ENCODE measurements around the gene GRIA1. TPM values are rescaled to one million over a fixed set of nuclear protein-coding genes. Genes with fewer than 3 reads are reported as not detected.
"Not testable (repeated sequence)": the region's sequence is repeated elsewhere in the genome, so short reads cannot be mapped to it uniquely, and the experiment has no call there.

GRIA1 gene
- total and polyA plus RNA-seq, 9 donors = 0.11 to 1.4 (median 0.34) TPM; not detected in 2

DNA sequence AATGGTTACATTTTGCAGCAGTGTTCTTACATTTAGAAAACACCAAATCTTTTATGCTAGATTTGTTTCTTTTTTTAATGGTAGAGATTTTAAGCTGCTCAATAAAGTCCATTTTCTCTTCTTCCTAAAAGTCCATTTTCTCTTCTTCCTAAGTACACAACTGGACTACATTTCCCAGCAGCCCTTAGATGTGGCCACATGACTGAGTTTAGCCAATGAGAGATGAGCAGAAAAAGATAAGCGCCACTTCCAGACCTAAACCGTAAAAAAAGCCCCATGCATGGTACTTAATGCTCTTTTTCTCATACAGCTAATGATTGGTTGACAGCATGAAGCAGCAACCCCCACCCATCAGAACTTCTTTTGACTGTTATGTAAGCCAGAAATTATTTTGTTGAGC, 341.5 kb downstream of the GRIA1 start:
- Histone ChIP-seq H3K27ac (no peak overlapping the region), H3K4me1 (ENCODE audit: insufficient read depth) (no peaks in the 10 kb centered on the region), H3K36me3 (no peaks in the 10 kb centered on the region), H3K9me3 (no peaks in the 10 kb centered on the region), H3K27me3 (no peaks in the 10 kb centered on the region), H3K4me3 (no peak overlapping the region)
- DNase-seq = no peak
- TF ChIP-seq POLR2A (IDR thresholded peaks at IDR 0.05) (no peak), EP300 (IDR thresholded peaks at IDR 0.05) (no peak), CTCF (IDR thresholded peaks at IDR 0.05) (no peak)
- intact Hi-C loops (cut with DNase I) = no loop called here
- 44 to 54% (median 48%) methylated on average over 2 of the region's 2 CpGs for WGBS, 3 donors

DNA sequence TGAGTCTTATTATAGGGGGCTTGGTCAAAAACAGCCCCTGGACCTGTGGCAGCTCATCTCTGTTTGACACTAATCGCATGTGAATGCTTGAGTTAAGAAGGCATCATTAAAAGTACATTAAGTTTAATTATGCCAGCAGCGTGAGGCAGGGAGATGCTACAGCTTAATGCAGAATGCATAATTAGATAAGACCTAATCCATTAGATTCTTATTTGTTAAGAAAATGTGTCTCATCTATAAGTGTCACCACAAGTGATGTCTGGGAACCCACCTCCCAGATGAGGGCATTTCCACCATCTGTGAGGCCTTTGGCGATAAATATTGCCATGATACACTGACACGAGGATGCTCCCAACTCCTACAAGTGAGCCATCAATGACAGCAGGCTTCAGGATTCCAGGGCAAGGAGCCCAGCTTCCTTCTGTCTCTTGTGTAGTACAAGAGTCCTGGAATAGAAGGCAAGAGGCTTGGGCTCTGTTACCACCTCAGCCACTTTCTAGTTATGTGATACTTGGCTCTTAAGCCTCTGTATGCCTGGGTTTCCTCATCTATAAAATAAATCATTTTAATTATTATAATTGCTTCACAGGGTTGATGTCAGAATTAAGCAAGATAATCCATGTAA, 345.5 kb downstream of the GRIA1 start:
- TF ChIP-seq POLR2A (IDR thresholded peaks at IDR 0.05) (no peak), EP300 (IDR thresholded peaks at IDR 0.05) (no peak), CTCF (IDR thresholded peaks at IDR 0.05) (no peak)
- H3K9me3 ChIP-seq = no peaks in the 10 kb centered on the region
- 75 to 79% (median 77%) methylated on average over 4 of the region's 4 CpGs for WGBS, 3 donors
- no peaks in the 10 kb centered on the region for H3K36me3 ChIP-seq
- H3K27me3 ChIP-seq = no peaks in the 10 kb centered on the region
- no peak overlapping the region for H3K27ac ChIP-seq
- intact Hi-C loops (cut with DNase I) = no loop called here
- DNase-seq = no peak
- H3K4me3 ChIP-seq = no peak overlapping the region
- H3K4me1 ChIP-seq (ENCODE audit: insufficient read depth) = no peaks in the 10 kb centered on the region

DNA sequence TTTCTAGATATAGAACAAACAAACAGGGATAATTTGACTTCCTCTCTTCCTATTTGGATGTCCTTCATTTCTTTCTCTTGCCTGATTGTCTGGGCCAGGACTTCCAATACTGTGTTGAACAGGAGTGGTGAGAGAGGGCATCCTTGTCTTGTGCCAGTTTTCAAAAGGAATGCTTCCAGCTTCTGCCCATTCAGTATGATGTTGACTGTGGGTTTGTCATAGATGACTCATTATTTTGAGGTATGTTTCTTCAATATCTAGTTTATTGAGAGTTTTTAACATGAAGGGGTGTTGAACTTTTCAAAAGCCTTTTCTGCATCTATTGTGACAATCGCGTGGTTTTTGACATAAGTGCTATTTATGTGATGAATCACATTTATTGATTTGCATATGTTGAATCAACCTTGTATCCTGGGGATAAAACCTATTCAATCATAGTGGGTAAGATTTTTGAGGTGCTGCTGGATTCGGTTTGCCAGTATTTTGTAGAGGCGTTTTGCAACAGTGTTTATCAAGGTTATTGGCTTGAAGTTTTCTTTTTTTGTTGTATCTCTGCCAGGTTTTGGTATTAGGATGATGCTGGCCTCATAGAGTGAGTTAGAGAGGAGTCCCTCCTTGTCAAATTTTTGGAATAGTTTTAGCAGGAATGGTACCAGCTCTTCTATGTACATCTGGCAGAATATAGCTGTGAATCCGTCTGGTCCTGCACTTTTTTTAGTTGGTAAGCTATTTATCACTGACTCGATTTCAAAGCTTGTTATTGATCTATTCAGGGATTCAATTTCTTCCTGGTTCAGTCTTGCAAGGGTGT, 359.0 kb downstream of the GRIA1 start:
- intact Hi-C loops (cut with DNase I); H3K4me1 ChIP-seq (ENCODE audit: insufficient read depth); H3K36me3 ChIP-seq; H3K9me3 ChIP-seq; DNase-seq; H3K27ac ChIP-seq; H3K4me3 ChIP-seq; H3K27me3 ChIP-seq: not testable (repeated sequence)
- WGBS, 3 donors = 59 to 73% (median 66%) methylated on average over 6 of the region's 6 CpGs

- 34 to 41% (median 37%) methylated on average over 4 of the region's 4 CpGs for WGBS, 3 donors
- H3K4me3 ChIP-seq = no peak overlapping the region
- DNase-seq = no peak
- H3K27me3 ChIP-seq = no peaks in the 10 kb centered on the region
- no peaks in the 10 kb centered on the region for H3K36me3 ChIP-seq
- intact Hi-C loops (cut with DNase I) = no loop called here
- no peak overlapping the region for H3K27ac ChIP-seq
- TF ChIP-seq EP300 (IDR thresholded peaks at IDR 0.05) (no peak), POLR2A (IDR thresholded peaks at IDR 0.05) (no peak), CTCF (IDR thresholded peaks at IDR 0.05) (no peak)
- H3K4me1 ChIP-seq (ENCODE audit: insufficient read depth) = no peaks in the 10 kb centered on the region
- H3K9me3 ChIP-seq = no peaks in the 10 kb centered on the region
Measured at GRCh38 chr5:153860195-153860886, 369.9 kb downstream of the GRIA1 start.

DNA sequence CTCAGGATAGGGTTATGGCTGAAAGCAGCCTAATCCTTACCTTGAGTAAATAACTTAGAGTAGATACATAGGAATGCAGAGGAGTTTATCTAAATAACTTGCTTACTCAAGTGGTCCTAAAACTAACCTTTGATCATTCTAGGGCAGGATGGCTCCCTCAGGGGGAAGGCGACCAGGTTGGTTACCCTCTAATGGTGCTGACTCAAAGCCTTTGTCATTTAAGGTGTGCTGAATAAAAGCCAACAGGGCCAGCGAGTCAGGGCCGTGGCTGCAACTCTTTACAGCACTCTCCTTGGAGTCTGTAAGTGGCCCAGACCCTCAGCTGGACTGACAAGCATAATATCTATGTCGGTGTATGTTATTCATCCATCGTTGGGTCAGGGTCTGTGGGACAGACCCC, 372.4 kb downstream of the GRIA1 start:
- WGBS, 3 donors = 48 to 68% (median 53%) methylated on average over 5 of the region's 5 CpGs

More for the DNA sequence above, 372.4 kb downstream of the GRIA1 start:
- H3K4me3 ChIP-seq; H3K27me3 ChIP-seq; H3K4me1 ChIP-seq (ENCODE audit: insufficient read depth); intact Hi-C loops (cut with DNase I); H3K9me3 ChIP-seq; H3K27ac ChIP-seq; H3K36me3 ChIP-seq; DNase-seq: not testable (repeated sequence)

Small RNA genes lying within 50 kb of the gene (small RNA-seq; reads per million reads assigned to genes)
- gene RN7SL177P = not detected
